ENCODE measurements around the gene NUDCD3. TPM values are rescaled to one million over a fixed set of nuclear protein-coding genes. Genes with fewer than 3 reads are reported as not detected.

Gene NUDCD3
- total and polyA plus RNA-seq, 7 experiments from 2014 or later: 51.5 to 117 (median 84.4) TPM

DNA sequence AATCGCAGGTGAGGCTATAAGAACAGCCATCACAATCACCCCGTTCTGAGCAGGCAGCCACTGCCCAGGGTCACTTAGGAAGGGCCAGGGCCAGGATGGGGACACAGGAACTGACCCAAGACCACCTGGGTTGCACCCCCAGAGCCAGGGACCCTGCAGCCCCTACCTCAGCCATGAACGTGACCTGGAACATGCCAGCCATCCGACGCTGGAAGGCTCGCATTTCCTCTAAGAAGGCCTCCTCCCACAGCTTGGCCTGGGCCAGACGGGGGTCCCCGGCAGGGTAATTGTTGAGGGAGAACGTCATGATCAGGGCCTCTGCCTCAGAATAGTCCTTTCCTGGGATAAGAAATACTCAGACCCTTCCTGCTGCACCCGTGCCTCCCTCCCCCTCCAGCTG is 45.6 kb upstream of the NUDCD3 start:
- Histone ChIP-seq H3K4me3 (ENCODE audit: low read length) (no peak overlapping the region), H3K36me3 (ENCODE audit: control insufficient read depth in 2 of 3, insufficient read depth in 3 of 3, low read length in 3 of 3) (no peaks in the 10 kb centered on the region), H3K27ac (ENCODE audit: low read depth, low read length) (no peak overlapping the region), H3K4me1 (ENCODE audit: control insufficient read depth in 2 of 2, insufficient read depth in 2 of 2, low read length in 2 of 2) (no peaks in the 10 kb centered on the region), H3K27me3 (ENCODE audit: control insufficient read depth in 2 of 2, insufficient read depth in 2 of 2, low read length in 2 of 2) (no peaks in the 10 kb centered on the region), H3K9me3 (ENCODE audit: control insufficient read depth in 2 of 3, low read length in 3 of 3) (no peaks in the 10 kb centered on the region)
- no peak for ATAC-seq
- Mint-ChIP-seq H3K27ac (no peak overlapping the region), H3K4me3 (no peak overlapping the region), H3K9me3 (peaks cover 0 to 2% (median 0%) of the 10 kb centered on the region in 11 donors), H3K27me3 (no peaks in the 10 kb centered on the region), H3K36me3 (no peaks in the 10 kb centered on the region), H3K4me1 (peaks cover 0 to 2% (median 0%) of the 10 kb centered on the region in 7 donors)
- ChIA-PET CTCF (no interaction called here), POLR2A (no interaction called here)
- intact Hi-C loops (cut with micrococcal nuclease): no loop called here
- no peak for DNase-seq

DNA sequence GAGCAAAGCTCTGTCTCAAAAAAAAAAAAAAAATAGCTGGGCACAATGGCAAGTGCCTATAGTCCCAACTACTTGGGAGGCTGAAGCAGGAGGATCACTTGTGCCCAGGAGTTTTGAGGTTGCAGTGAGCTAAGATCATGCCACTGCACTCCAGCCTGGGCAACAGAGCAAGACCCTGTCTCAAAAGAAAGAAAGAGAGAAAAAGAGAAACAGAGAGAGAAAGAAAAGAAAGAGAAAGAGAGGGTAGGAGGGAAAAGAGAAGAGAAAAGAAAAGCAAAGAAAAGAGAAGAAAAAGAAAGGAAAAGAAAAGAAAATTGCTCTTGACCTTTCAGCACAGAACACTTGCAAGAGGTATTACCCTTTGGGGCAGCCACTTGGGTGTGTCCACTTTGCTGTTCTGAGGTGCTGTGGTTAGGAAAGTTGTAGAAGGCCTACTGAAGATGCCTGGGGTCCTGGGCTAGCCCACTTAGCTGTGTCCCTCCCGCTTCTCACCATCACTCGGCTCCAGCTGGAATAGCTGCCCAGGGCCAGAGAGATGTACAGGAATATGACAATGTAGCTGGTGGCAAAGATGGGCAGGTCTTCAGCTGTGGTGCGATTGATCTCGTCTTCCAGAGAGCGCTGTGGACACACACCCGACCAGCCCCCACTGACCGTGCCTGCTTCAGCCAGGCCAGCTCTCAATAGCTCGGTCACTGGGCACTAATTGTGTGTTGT is 45.0 kb upstream of the NUDCD3 start:
- no peak overlapping the region for H3K27ac ChIP-seq (ENCODE audit: low read depth, low read length)

DNA sequence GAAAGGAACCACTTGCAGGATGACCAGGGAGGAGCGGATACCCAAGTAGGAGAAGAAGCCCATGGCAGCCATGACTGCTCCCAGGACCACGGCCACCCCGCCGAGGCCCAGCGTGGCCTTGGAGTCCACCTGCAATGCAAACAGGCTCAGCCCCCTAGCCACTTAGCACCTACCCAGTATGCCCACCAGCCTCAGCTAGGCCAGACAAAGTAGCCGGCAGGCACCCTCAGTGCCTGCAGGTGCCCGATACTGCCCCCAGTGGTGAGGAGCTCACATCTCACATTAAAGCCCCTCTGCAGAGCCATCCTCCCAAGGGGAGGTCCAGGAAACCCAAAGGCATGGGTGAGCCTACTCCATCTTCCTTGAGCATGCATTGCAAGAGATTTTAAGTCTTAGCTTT is 44.0 kb upstream of the NUDCD3 start:
- peak in 8 of 9 donors; percentile 7 to 52 (median 20) for DNase-seq
- Mint-ChIP-seq H3K9me3 (peaks cover 0 to 3% (median 0%) of the 10 kb centered on the region in 11 donors), H3K4me3 (no peak overlapping the region), H3K27ac (no peak overlapping the region), H3K36me3 (no peaks in the 10 kb centered on the region), H3K4me1 (peaks cover 0 to 2% (median 0%) of the 10 kb centered on the region in 7 donors), H3K27me3 (no peaks in the 10 kb centered on the region)
- POLR2A ChIA-PET: interaction anchor here (0.6 to 0.7 kb wide), 2 partner anchors 400 to 666 kb away, joined by 3 read pairs; no protein-coding TSS in a partner anchor
- intact Hi-C loops (cut with micrococcal nuclease): no loop called here
- ATAC-seq: peak; percentile 77
- CTCF ChIA-PET: interaction anchor here (0.6 to 1.0 kb wide), 5 partner anchors 15 to 316 kb away, joined by 3 to 4 read pairs (median 3); no protein-coding TSS in a partner anchor
- no peaks in the 10 kb centered on the region for H3K4me1 ChIP-seq (ENCODE audit: control insufficient read depth in 2 of 2, insufficient read depth in 2 of 2, low read length in 2 of 2)
- no peaks in the 10 kb centered on the region for H3K36me3 ChIP-seq (ENCODE audit: control insufficient read depth in 2 of 3, insufficient read depth in 3 of 3, low read length in 3 of 3)
- H3K4me3 ChIP-seq (ENCODE audit: low read length): no peak overlapping the region
- H3K27me3 ChIP-seq (ENCODE audit: control insufficient read depth in 2 of 2, insufficient read depth in 2 of 2, low read length in 2 of 2): no peaks in the 10 kb centered on the region
- no peak overlapping the region for H3K27ac ChIP-seq (ENCODE audit: low read depth, low read length)
- H3K9me3 ChIP-seq (ENCODE audit: control insufficient read depth in 2 of 3, low read length in 3 of 3): no peaks in the 10 kb centered on the region

More for the DNA sequence above, 45.0 kb upstream of the NUDCD3 start:
- H3K9me3 Mint-ChIP-seq: peaks cover 0 to 2% (median 0%) of the 10 kb centered on the region in 11 donors
- intact Hi-C loops (cut with micrococcal nuclease): no loop called here
- Histone ChIP-seq H3K4me1 (ENCODE audit: control insufficient read depth in 2 of 2, insufficient read depth in 2 of 2, low read length in 2 of 2) (no peaks in the 10 kb centered on the region), H3K36me3 (ENCODE audit: control insufficient read depth in 2 of 3, insufficient read depth in 3 of 3, low read length in 3 of 3) (no peaks in the 10 kb centered on the region), H3K27me3 (ENCODE audit: control insufficient read depth in 2 of 2, insufficient read depth in 2 of 2, low read length in 2 of 2) (no peaks in the 10 kb centered on the region), H3K9me3 (ENCODE audit: control insufficient read depth in 2 of 3, low read length in 3 of 3) (no peaks in the 10 kb centered on the region), H3K4me3 (ENCODE audit: low read length) (no peak overlapping the region)
- DNase-seq (no peak), ATAC-seq (no peak)
- CTCF ChIA-PET: interaction anchor here (0.6 to 0.7 kb wide), 2 partner anchors 103 to 310 kb away, joined by 3 to 4 read pairs; no protein-coding TSS in a partner anchor
- no peaks in the 10 kb centered on the region for H3K27me3 Mint-ChIP-seq
- POLR2A ChIA-PET: interaction anchor here (0.6 kb wide), 2 partner anchors 335 to 425 kb away, joined by 3 read pairs; partner anchors contain the start of gene YKT6
- no peak overlapping the region for H3K27ac Mint-ChIP-seq
- H3K36me3 Mint-ChIP-seq: no peaks in the 10 kb centered on the region
- peaks cover 0 to 2% (median 0%) of the 10 kb centered on the region in 7 donors for H3K4me1 Mint-ChIP-seq
- no peak overlapping the region for H3K4me3 Mint-ChIP-seq

DNA sequence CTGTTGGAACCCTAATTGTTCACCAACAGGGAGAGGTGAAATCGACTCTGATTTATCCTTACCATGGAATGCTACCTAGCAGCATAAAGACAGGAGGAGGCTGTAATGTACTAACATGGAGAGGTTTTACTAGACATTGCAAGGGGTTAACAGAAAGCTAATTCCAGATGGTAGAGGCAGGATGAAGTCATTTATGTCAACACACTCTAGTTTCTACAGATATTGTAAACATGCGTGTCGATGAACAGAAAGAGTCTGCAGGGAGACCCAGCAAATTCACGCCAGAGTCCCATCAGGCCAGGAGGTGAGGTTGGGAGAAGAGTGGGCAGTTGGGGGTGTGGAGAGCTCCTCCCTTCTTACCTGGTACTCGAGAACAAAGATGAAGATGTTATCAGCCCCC is 43.6 kb upstream of the NUDCD3 start:
- Histone ChIP-seq H3K36me3 (ENCODE audit: control insufficient read depth in 2 of 3, insufficient read depth in 3 of 3, low read length in 3 of 3) (no peaks in the 10 kb centered on the region), H3K27me3 (ENCODE audit: control insufficient read depth in 2 of 2, insufficient read depth in 2 of 2, low read length in 2 of 2) (no peaks in the 10 kb centered on the region), H3K4me1 (ENCODE audit: control insufficient read depth in 2 of 2, insufficient read depth in 2 of 2, low read length in 2 of 2) (no peaks in the 10 kb centered on the region), H3K27ac (ENCODE audit: low read depth, low read length) (no peak overlapping the region), H3K4me3 (ENCODE audit: low read length) (no peak overlapping the region), H3K9me3 (ENCODE audit: control insufficient read depth in 2 of 3, low read length in 3 of 3) (no peaks in the 10 kb centered on the region)
- ChIA-PET CTCF (interaction anchor here (0.7 to 1.0 kb wide), 3 partner anchors 16 to 316 kb away, joined by 3 read pairs; no protein-coding TSS in a partner anchor), POLR2A (interaction anchor here (0.6 kb wide), 1 partner anchor 399 kb away, joined by 3 read pairs; no protein-coding TSS in a partner anchor)
- DNase-seq (no peak), ATAC-seq (no peak)
- Mint-ChIP-seq H3K27me3 (no peaks in the 10 kb centered on the region), H3K4me1 (no peaks in the 10 kb centered on the region), H3K36me3 (peaks cover 0 to 1% (median 0%) of the 10 kb centered on the region in 5 donors), H3K9me3 (peaks cover 0 to 4% (median under 1%) of the 10 kb centered on the region in 11 donors), H3K27ac (no peak overlapping the region), H3K4me3 (no peak overlapping the region)
- intact Hi-C loops (cut with micrococcal nuclease): no loop called here

DNA sequence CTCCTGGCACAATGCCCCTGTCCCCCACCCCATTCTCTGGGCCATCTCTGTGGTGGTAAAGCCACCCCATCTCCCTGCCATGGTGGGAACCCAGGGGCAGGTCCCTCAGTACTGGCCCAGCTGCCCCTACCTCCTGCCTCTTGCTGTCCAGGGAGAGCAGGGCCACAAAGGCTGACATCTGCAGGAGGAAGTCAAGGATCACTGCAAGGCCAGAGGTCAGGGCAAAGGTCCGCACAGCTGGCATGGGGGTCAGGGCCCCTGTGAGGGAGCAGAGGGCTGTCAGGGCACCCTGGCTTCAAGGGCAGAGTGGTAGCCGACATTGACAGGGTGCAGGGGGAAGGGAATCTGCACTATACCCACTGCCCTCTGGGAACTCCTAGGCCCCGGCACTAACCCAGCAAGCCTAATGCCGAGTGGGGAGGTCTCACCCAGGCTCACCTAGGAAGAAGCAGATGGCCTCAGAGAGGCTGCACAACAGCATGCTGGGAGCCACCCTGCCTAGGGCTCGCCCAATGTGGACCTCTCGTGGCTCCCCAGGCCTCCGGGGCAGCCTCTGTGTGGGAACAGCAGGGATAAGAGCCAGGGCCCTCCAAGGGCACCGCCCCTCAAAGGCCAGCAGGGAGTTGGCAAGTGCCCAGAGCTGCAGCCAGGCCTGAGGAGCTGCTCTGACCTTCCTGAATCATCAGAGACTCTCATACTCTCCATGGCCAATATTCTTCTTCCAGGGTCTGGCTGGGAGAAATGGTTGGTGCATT is 43.0 kb upstream of the NUDCD3 start:
- POLR2A ChIA-PET: no interaction called here
- H3K36me3 ChIP-seq (ENCODE audit: control insufficient read depth in 2 of 3, insufficient read depth in 3 of 3, low read length in 3 of 3): no peaks in the 10 kb centered on the region
- no peaks in the 10 kb centered on the region for H3K27me3 ChIP-seq (ENCODE audit: control insufficient read depth in 2 of 2, insufficient read depth in 2 of 2, low read length in 2 of 2)
- H3K36me3 Mint-ChIP-seq: peaks cover 0 to 3% (median 0%) of the 10 kb centered on the region in 5 donors
- H3K9me3 Mint-ChIP-seq: peaks cover 0 to 6% (median 2%) of the 10 kb centered on the region in 11 donors
- H3K4me1 Mint-ChIP-seq: no peaks in the 10 kb centered on the region
- H3K9me3 ChIP-seq (ENCODE audit: control insufficient read depth in 2 of 3, low read length in 3 of 3): no peaks in the 10 kb centered on the region
- H3K27ac Mint-ChIP-seq: no peak overlapping the region
- intact Hi-C loops (cut with micrococcal nuclease): no loop called here
- CTCF ChIA-PET: interaction anchor here (0.9 to 1.0 kb wide), 2 partner anchors 16 to 31 kb away, joined by 3 read pairs; no protein-coding TSS in a partner anchor
- H3K4me3 ChIP-seq (ENCODE audit: low read length): no peak overlapping the region
- DNase-seq (no peak), ATAC-seq (no peak)
- no peak overlapping the region for H3K27ac ChIP-seq (ENCODE audit: low read depth, low read length)
- no peaks in the 10 kb centered on the region for H3K27me3 Mint-ChIP-seq
- H3K4me3 Mint-ChIP-seq: no peak overlapping the region
- H3K4me1 ChIP-seq (ENCODE audit: control insufficient read depth in 2 of 2, insufficient read depth in 2 of 2, low read length in 2 of 2): no peaks in the 10 kb centered on the region

DNA sequence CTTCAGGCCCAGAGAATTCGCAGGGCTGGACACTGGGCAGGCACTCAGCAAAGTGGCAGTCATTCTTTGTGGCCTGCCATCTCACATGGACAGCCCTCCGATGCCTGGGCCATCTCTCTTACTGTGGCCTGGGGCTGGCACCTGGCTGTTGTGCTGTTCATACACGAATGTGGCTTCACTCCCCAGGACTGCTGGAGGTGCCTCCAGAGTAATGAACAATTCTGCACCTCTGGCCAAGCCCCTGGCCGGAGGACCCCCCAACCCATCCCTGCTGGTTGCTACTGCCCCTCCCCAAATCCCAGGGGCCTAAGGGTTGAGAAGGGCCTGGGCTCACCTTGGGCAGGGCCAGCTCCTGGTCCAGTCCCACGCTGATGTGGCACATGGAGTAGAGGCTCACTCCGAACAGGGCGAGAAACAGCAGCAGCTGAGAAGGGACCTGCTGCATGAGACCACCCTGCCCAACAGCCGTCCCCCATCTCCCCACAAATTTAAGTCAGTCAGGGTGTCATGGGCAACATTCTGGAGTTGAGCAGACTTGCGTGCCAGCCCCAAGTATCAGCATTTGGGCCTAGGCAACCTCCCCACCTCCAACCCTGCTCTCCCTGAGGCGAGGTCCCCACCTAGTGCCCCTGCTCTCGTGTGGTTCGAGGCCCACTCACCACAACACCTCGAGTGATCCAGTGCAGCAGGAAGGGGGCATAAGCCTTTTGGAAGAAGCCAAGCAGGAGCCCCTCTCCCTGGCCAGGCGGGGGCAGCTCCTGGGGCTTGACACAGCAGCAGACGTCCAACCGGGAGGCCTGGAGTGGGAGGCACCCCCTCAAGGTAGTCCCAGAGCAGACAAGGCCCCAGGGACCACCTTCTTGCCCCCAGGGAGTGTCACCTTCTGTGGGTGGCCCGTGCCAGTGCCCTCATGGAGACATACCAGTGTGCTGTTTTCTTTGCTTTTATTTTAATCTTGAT is 41.2 kb upstream of the NUDCD3 start:
- Mint-ChIP-seq H3K27me3 (no peaks in the 10 kb centered on the region), H3K4me1 (no peaks in the 10 kb centered on the region), H3K27ac (no peak overlapping the region), H3K36me3 (peaks cover 0 to 3% (median 0%) of the 10 kb centered on the region in 5 donors), H3K4me3 (no peak overlapping the region), H3K9me3 (peaks cover 0 to 18% (median 6%) of the 10 kb centered on the region in 11 donors)
- Histone ChIP-seq H3K27ac (ENCODE audit: low read depth, low read length) (no peak overlapping the region), H3K36me3 (ENCODE audit: control insufficient read depth in 2 of 3, insufficient read depth in 3 of 3, low read length in 3 of 3) (no peaks in the 10 kb centered on the region), H3K4me1 (ENCODE audit: control insufficient read depth in 2 of 2, insufficient read depth in 2 of 2, low read length in 2 of 2) (no peaks in the 10 kb centered on the region), H3K27me3 (ENCODE audit: control insufficient read depth in 2 of 2, insufficient read depth in 2 of 2, low read length in 2 of 2) (no peaks in the 10 kb centered on the region), H3K9me3 (ENCODE audit: control insufficient read depth in 2 of 3, low read length in 3 of 3) (no peaks in the 10 kb centered on the region), H3K4me3 (ENCODE audit: low read length) (no peak overlapping the region)
- intact Hi-C loops (cut with micrococcal nuclease): no loop called here
- CTCF ChIA-PET: no interaction called here
- POLR2A ChIA-PET: no interaction called here
- ATAC-seq (peak; percentile 13), DNase-seq (no peak)

Measured in naive thymus-derived CD4-positive, alpha-beta T cell (primary cell).